Amygdala (tissue), 56 donors: ENCODE data around the gene OR6B2.

ENCODE experiments used
- DNase-seq, 56 donors: peaks; one replicate each; lab custom pipeline; 2025; lab: John Stamatoyannopoulos, UW

The OR6B2 gene

DNA sequence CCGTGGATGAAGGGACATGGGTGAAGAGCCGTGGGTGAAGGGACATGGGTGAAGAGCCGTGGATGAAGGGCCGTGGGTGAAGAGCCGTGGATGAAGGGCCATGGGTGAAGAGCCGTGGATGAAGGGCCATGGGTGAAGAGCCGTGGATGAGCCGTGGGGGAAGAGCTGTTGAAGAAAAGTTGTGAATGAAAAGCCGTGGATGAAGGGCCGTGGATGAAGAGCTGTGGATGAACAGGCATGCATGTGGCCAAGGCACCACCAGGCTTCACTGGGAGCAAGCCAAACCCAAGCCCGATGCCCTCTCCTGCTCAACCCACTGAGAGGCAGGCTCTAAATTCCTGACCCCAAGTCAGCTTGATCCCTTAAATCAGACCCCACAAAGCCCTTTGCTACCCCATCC is 12.5 kb upstream of the OR6B2 start:
- DNase-seq, result no peak

- no peak for DNase-seq
Observed at GRCh38 chr2:240041363-240041762, 11.1 kb upstream of the OR6B2 start.

- no peak for DNase-seq
Observed at GRCh38 chr2:240037358-240037757, 7.1 kb upstream of the OR6B2 start.

DNA sequence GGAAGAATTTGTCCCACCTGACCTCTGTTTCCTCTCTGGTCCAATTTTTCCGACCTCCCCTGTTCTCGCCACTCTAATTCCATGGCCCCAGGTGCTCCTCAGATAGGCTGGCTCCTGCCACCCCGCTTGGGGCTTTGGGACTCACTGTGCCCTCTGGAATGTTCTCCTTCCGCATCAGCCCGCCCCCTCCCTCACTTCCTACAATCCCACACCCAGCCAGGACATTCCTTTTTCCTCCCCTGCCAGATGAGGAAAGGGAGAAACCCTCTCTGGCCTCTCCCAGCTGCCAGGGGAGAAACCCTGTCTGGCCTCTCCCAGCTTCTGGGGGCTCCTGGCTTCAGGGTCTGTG is 3.1 kb upstream of the OR6B2 start:
- no peak for DNase-seq

- DNase-seq, result no peak
Observed at GRCh38 chr2:240032406-240033329, 2.4 kb upstream of the OR6B2 start.

DNA sequence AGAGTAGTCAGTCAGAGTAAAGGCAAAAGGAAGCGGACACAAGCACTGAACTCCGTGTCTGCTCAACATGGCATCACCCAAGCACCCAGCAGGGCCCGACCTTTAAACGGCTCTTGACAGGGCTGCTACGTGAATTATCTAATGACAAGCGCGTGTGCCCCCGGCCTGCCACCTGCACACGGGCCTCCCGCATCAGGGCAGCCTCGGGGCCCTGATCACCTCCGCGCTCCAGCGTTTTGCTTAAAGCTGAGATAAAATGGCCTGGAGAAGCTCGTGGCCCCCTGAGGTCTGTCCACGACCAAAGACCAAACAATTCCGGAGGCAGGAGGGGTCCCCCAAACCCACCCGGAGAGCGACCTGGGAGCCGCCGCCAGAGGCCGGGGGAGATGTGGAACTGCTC is 5.5 kb downstream of the OR6B2 start:
- DNase-seq, result peak in 2 of 56 donors; percentile 7 to 62

DNA sequence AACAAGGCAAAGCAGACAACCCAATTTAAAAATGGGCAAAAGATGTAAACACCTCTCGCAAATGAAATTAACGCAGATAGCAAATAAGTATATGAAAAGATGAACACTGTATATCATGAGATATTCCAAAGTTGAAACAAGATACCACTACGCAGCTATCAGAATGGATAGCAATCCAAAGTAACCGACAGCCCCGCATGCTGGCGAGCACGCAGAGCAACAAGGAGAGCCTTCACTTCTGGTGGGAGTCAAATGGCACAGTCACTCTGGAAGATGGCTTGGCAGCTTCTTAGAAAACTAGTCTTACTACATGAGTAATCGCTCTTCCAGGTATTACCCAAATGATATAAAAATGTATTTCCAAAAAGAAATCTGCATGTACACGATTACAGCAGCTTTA is 6.4 kb downstream of the OR6B2 start:
- DNase-seq, result no peak

GRCh38 chr2:240021488-240022104 is 8.6 kb downstream of the OR6B2 start:
- DNase-seq, result peak in 19 of 56 donors; percentile 3 to 59 (median 25)

- DNase-seq, result no peak
Observed at GRCh38 chr2:240018071-240018750, 12.0 kb downstream of the OR6B2 start.

GRCh38 chr2:240014327-240014726 is 15.9 kb downstream of the OR6B2 start:
- no peak for DNase-seq

DNA sequence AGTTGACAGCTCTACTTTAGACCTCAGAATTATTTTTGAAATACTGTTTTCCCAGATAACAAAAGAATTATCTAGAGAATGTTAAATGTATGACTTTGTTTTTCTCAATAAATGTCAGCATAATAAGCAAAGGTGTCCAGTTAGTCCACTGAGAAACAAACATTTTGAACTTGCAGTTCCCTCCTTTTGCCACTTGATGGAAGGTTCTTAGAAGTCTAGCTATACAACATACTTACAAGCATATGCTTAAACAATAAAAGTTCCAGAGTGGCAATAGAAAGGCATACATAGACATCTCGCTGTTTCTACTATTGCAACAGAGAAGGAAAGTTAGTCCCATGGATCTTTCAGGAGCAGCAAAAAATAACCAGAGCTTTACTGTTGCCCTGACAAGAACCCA is 16.9 kb downstream of the OR6B2 start:
- no peak for DNase-seq

DNA sequence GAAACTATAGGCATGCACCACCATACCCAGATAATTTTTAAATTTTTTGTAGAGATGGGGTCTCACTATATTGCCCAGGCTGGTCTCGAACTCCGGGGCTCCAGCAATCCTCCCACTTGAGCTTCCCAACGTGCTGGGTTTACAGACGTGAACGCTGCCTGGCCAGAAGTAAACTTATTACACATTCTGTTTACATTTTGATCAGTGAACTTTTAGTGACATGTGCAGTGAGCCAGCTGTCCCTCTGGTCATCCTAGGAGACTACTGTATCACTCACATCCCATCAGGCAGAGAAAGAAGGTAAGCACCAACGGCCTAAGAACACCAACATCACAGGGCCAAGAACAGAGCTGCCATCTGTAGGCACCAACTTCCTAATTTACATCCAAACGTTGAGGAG is 27.2 kb downstream of the OR6B2 start:
- no peak for DNase-seq

- no peak for DNase-seq
Observed at GRCh38 chr2:240000671-240001070, 29.6 kb downstream of the OR6B2 start.

DNA sequence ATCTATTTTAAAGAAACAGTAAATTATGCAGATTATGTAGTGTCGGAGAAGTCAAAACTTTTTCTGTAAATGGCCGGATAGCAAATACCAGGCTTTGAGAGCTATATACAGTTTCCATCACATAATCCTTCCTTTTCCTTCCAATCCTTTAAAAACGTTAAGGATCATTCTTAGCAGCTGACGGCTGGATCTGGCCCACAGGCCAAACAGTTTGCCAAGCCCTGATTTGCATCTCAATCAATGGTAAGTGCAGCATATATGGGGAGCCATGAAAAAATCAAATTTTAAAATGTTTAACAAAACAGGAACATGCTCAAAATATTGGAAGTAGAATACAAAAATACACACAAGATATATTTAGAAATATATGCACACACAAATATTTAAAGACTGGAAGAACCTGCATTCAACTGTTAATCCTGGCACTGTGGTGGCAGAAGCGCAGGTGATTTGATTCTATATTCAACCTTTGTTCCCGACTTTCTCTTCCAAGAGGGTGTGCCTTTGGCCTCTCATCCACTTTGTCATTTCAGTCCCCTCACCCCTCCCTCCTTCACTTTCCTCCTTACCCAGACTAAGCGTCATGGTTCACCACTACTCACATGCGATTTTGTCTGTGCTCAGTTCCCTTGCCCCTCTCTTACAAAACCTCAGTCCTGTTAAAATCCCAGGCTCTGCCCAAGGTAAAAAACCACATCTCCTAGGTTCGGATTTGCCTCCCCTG is 32.4 kb downstream of the OR6B2 start:
- no peak for DNase-seq

DNA sequence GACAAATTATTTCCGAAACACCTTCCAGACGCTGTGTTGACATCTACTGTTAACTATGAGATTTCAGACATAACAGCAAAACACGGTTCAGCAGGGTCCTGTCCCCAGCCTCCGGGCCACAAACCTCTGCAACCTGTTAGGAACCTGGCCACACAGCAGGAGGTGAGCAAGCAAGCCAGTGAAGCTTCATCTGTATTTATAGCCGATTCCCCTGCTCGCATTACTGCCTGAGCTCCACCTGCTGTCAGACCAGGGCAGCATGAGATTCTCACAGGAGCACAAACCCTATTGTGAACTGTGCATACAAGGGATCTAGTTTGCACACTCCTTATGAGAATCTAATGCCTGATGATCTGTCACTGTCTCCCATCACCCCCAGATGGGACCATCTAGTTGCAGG is 36.1 kb downstream of the OR6B2 start:
- DNase-seq, result no peak

DNA sequence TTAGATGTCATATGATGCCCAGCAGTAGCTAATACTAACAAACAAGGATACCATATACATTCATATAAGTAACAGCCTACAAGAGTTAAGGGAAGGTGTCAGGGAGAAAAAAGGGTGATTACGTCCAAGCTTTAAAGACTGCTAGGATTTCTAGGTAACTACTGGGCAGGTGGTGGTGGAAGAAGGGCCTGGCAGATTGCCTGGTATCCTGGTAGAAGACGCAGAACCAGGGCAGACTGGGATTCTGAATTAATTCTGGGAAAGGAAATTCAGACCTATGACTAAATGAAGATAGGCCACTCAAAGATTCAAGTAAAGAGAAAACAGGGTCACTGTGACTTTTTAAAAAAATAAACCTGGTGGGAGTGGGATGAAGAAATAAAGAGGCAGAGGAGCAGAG is 36.9 kb downstream of the OR6B2 start:
- DNase-seq, result no peak

- DNase-seq, result peak in 5 of 56 donors; percentile 16 to 70 (median 24)
Observed at GRCh38 chr2:239991689-239992314, 38.4 kb downstream of the OR6B2 start.

DNA sequence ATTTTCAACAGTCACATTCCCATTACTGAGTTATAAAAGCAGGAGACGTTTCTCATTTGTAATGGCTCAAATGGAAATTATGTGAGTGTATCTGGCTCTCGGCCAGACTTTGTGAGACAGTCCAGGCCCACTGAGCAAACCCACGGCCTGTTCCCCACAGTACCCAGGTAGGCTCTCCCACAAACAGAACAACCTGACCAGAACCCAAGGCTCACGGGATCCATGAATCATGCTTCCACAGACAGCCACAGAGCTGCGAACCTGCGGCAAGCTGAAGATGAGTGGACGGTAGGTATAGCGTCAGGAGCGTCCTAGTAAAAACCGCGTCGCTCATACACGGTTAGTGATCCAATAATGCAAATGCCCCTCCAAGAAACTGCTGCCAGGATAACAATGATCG is 39.3 kb downstream of the OR6B2 start:
- no peak for DNase-seq

DNA sequence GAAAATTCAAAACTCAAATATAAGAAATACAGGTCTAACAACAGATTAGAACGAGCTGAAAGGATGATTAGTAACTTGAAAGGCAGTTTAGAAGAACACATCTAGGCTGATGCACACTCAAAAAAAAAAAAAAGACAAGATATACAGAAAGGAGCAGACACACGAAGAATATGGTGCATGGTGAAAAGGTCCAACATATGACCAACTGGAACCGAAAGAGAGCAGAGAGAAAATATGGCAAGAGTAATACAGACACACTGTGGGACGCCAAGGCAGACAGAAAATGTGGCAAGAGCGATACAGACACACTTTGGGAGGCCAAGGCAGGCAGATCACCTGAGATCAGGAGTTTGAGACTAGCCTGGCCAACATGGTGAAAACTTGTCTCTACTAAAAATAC is 44.9 kb downstream of the OR6B2 start:
- no peak for DNase-seq

GRCh38 chr2:239984421-239985194 is 45.6 kb downstream of the OR6B2 start:
- no peak for DNase-seq
